ENCODE results near the gene FRK.

Gene FRK

DNA sequence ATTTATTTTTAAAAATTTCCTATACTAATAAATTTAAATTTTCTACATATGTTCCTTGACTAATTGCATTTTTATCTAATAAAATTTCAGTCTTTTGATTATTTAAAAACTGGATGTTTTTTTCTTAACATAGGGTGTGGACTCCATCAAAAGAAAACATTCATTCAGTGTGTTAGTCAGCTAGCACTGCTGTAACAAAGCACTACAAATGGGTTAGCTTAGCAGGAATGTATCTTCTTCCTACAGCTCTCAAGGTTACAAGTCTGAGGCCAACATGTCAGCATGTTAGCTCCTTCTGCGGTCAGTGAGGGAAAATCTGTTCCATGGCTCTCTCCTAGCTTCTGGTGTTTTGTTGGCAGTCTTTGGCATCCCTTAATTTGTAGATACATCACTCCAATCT lies 32.5 kb downstream of the FRK start (continued):
- TF ChIP-seq, protein P1, sequence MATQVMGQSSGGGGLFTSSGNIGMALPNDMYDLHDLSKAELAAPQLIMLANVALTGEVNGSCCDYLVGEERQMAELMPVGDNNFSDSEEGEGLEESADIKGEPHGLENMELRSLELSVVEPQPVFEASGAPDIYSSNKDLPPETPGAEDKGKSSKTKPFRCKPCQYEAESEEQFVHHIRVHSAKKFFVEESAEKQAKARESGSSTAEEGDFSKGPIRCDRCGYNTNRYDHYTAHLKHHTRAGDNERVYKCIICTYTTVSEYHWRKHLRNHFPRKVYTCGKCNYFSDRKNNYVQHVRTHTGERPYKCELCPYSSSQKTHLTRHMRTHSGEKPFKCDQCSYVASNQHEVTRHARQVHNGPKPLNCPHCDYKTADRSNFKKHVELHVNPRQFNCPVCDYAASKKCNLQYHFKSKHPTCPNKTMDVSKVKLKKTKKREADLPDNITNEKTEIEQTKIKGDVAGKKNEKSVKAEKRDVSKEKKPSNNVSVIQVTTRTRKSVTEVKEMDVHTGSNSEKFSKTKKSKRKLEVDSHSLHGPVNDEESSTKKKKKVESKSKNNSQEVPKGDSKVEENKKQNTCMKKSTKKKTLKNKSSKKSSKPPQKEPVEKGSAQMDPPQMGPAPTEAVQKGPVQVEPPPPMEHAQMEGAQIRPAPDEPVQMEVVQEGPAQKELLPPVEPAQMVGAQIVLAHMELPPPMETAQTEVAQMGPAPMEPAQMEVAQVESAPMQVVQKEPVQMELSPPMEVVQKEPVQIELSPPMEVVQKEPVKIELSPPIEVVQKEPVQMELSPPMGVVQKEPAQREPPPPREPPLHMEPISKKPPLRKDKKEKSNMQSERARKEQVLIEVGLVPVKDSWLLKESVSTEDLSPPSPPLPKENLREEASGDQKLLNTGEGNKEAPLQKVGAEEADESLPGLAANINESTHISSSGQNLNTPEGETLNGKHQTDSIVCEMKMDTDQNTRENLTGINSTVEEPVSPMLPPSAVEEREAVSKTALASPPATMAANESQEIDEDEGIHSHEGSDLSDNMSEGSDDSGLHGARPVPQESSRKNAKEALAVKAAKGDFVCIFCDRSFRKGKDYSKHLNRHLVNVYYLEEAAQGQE (tag by site-specific recombination; IDR thresholded peaks at IDR 0.05) = no peak
- TF ChIP-seq ZNF785 (tag by site-specific recombination; IDR thresholded peaks at IDR 0.05) = no peak
- TF ChIP-seq ZNF626 (tag by site-specific recombination; IDR thresholded peaks at IDR 0.05) = no peak
- TF ChIP-seq, protein P2, sequence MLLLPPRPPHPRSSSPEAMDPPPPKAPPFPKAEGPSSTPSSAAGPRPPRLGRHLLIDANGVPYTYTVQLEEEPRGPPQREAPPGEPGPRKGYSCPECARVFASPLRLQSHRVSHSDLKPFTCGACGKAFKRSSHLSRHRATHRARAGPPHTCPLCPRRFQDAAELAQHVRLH (tag by site-specific recombination; IDR thresholded peaks at IDR 0.05) = no peak

DNA sequence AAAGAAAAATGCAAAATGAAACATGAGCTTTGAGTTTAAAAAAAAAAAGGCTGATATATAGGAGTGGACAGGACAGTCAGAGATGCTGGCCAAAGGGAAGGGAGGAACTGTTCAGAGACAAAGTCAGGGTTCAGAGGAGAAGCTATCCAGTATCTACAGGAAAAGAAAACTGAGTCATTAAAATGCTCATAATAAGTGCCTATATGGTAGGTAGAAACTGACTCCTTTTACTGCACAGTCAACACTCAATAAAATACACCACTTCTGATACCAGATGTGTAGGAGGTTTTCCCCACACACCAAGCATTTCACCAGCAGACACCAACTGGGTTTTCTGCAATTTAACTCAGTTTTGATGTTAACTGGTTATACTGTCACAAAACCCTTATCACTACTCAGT lies 32.9 kb downstream of the FRK start:
- Histone ChIP-seq H3K9me3 (ENCODE audit: control insufficient read depth, insufficient read depth, low read depth, low read length) (no peaks in the 10 kb centered on the region), H3K4me1 (ENCODE audit: control insufficient read depth, insufficient read depth, low read length) (no peaks in the 10 kb centered on the region), H3K4me3 (ENCODE audit: low read depth, low read length) (no peak overlapping the region), H3K36me3 (ENCODE audit: control insufficient read depth in 2 of 2, insufficient read depth in 1 of 2, low read length in 2 of 2) (no peaks in the 10 kb centered on the region), H3K27ac (ENCODE audit: extremely low read depth, low read depth, low read length) (no peak overlapping the region)
- no peak for TF ChIP-seq ZNF169 (tag by site-specific recombination; IDR thresholded peaks at IDR 0.05)
- TF ChIP-seq SETDB1 (IDR thresholded peaks at IDR 0.05; ENCODE audit: insufficient read length, low read length) = no peak
- TF ChIP-seq ZNF23 (tag by site-specific recombination; IDR thresholded peaks at IDR 0.05; ENCODE audit: borderline replicate concordance) = no peak
- no peak for TF ChIP-seq ZNF701 (tag by site-specific recombination; IDR thresholded peaks at IDR 0.05)
- TF ChIP-seq, protein P3, sequence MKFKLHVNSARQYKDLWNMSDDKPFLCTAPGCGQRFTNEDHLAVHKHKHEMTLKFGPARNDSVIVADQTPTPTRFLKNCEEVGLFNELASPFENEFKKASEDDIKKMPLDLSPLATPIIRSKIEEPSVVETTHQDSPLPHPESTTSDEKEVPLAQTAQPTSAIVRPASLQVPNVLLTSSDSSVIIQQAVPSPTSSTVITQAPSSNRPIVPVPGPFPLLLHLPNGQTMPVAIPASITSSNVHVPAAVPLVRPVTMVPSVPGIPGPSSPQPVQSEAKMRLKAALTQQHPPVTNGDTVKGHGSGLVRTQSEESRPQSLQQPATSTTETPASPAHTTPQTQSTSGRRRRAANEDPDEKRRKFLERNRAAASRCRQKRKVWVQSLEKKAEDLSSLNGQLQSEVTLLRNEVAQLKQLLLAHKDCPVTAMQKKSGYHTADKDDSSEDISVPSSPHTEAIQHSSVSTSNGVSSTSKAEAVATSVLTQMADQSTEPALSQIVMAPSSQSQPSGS (tag by site-specific recombination; IDR thresholded peaks at IDR 0.05; ENCODE audit: low read depth) = no peak
- no peak for TF ChIP-seq ZNF423 (tag by site-specific recombination; IDR thresholded peaks at IDR 0.05)
- 0 out of 2 replicates have a peak, but pooled peaks have one; percentile 24 for TF ChIP-seq EGR2 (tag by site-specific recombination; IDR thresholded peaks at IDR 0.05; ENCODE audit: low read depth)
- no peak for TF ChIP-seq ZNF791 (tag by site-specific recombination; IDR thresholded peaks at IDR 0.05)
- TF ChIP-seq MEIS1 (CRISPR knock-in tag; IDR thresholded peaks at IDR 0.05; ENCODE audit: borderline replicate concordance) = no peak
- TF ChIP-seq ZNF302 (tag by site-specific recombination; IDR thresholded peaks at IDR 0.05; ENCODE audit: low read depth) = no peak
- no peak for TF ChIP-seq KLF8 (tag by site-specific recombination; IDR thresholded peaks at IDR 0.05)
- no peak for TF ChIP-seq ZNF335 (tag by site-specific recombination; conservative IDR thresholded peaks at IDR 0.05)
- TF ChIP-seq, protein P4, sequence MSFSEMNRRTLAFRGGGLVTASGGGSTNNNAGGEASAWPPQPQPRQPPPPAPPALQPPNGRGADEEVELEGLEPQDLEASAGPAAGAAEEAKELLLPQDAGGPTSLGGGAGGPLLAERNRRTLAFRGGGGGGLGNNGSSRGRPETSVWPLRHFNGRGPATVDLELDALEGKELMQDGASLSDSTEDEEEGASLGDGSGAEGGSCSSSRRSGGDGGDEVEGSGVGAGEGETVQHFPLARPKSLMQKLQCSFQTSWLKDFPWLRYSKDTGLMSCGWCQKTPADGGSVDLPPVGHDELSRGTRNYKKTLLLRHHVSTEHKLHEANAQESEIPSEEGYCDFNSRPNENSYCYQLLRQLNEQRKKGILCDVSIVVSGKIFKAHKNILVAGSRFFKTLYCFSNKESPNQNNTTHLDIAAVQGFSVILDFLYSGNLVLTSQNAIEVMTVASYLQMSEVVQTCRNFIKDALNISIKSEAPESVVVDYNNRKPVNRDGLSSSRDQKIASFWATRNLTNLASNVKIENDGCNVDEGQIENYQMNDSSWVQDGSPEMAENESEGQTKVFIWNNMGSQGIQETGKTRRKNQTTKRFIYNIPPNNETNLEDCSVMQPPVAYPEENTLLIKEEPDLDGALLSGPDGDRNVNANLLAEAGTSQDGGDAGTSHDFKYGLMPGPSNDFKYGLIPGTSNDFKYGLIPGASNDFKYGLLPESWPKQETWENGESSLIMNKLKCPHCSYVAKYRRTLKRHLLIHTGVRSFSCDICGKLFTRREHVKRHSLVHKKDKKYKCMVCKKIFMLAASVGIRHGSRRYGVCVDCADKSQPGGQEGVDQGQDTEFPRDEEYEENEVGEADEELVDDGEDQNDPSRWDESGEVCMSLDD (tag by site-specific recombination; IDR thresholded peaks at IDR 0.05) = no peak
- TF ChIP-seq ZNF324 (tag by site-specific recombination; IDR thresholded peaks at IDR 0.05) = no peak
- TF ChIP-seq ZNF138 (tag by site-specific recombination; IDR thresholded peaks at IDR 0.05; ENCODE audit: borderline replicate concordance) = no peak
- TF ChIP-seq ZFHX2 (tag by site-specific recombination; conservative IDR thresholded peaks at IDR 0.05) = peak; percentile 21; the same call in 1 of the 2 replicates
- CTCF ChIA-PET = interaction anchor here (1.1 kb wide), 1 partner anchor 14 kb away, joined by 3 read pairs; no protein-coding TSS in a partner anchor
- POLR2A ChIA-PET = interaction anchor here (1.1 kb wide), 1 partner anchor 73 kb away, joined by 3 read pairs; the partner anchor contains the start of gene NT5DC1

Measured in HEK293 (cell line).